HG02678 (cell line): ENCODE data around the gene SLC30A9.

Experiments used
- ATAC-seq: cut with Tn5 transposase; IDR thresholded peaks from one replicate; pipeline ENCODE4 v1.9.1; 2021; ENCODE audit warnings: mild to moderate bottlenecking, moderate library complexity; ENCODE audit not compliant: unreplicated experiment

Gene SLC30A9

DNA sequence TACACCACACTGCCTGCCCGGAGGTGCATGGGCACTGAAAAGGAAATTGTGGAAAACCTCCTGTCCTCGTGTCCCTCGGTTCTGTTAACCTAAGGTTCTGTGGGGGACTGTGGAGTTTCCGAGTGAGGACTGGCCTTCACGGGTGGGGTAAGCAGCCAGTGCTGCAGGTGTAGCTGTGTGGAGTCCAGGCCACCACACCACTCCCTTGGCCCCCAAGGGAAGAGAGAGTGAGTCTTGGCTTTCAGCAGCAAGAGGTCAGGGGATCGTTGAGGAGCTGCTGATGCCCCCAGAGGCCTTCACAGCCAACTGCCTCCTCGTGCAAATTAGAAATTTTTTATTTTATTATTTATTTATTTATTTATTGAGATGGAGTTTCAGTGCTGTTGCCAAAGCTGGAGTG, 141.8 kb downstream of the SLC30A9 start:
- no peak for ATAC-seq

DNA sequence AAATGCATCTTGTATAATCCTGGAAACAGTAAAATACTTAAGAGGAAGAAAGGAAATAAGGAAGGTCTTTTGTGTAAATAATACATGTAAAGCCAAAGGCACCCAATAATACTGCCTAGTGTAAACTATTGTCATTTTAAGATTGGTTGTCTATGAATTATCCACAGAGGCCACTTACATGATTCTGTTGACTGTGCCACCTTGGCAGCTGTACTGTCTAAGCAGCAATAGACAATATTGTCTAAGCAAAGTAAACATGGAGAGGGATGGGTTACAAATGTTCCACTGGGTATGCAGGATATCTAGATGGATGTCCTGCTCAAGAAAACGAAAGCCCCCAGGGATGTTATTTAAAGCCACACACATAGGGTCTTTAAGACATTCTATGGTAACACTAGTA, 142.7 kb downstream of the SLC30A9 start:
- ATAC-seq = no peak

DNA sequence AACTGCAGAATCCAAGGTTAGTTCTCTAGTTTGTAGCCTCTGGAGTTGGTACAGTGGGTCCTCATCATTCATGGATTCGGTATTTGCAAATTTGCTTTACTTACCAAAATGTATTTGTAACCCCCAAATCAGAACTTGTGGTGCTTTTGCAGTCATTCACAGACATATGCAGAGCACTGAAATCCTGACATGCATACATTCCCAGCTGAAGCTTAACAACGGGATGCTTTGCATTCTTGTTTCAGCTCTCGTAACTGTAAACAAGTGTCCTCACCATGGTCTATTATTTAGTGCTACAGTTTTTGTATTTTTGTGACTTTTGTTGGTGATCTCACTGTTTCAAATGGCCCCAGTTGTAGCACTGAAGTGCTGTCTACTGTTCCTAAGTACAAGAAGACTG, 146.0 kb downstream of the SLC30A9 start:
- ATAC-seq = no peak
